Suprapubic skin (tissue), 3 donors: ENCODE measurements around the gene FKBP15.
"Not testable (repeated sequence)": the region's sequence is repeated elsewhere in the genome, so short reads cannot be mapped to it uniquely, and the experiment has no call there.

ENCODE experiments used
- CTCF ChIP-seq, 2 donors: fragments of 200-600 bp in 1 of 2; fragments of 450-650 bp in 1 of 2; sonication (generic) in 1 of 2; IDR thresholded peaks; one replicate each; pipeline ENCODE4 v1.5.1; 2016 to 2019; ENCODE audit warnings: antibody characterized with exemption in 2 of 2, mild to moderate bottlenecking in 1 of 2, moderate library complexity in 1 of 2
- EP300 ChIP-seq: sonication (generic); formaldehyde crosslinking; IDR thresholded peaks from one replicate; pipeline ENCODE4 v1.6.1; 2017; ENCODE audit warnings: antibody characterized with exemption
- POLR2A ChIP-seq, 2 donors: fragments of 450-650 bp; IDR thresholded peaks; one replicate each; pipeline ENCODE4 v1.6.1; 2017; ENCODE audit warnings: antibody characterized with exemption in 2 of 2, mild to moderate bottlenecking in 2 of 2, moderate library complexity in 2 of 2

DNA sequence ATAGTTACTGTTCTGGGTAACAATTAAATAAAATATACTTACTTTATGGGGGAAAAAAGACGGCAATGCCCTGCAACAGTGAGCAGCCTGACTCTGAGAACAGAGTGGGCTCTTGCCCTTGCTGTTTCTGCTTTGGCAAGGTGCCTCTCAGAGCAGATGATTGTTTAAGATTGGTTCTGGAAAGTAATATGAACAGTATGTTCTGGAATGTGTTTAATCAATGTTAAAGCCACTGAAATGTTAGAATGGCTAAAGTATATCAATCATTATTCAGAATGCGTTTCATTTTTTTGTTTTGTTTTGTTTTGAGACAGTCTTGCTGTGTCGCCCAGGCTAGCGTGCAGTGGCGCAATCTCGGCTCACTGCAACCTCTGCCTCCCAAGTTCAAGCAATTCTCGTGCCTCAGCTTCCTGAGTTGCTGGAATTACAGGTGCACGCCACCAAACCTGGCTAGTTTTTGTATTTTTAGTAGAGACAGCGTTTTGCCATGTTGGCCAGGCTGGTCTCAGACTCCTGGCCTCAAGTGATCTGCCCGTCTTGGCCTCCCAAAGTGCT, 14.7 kb upstream of the FKBP15 start:
- not testable (repeated sequence) for TF ChIP-seq CTCF (IDR thresholded peaks at IDR 0.05); POLR2A (IDR thresholded peaks at IDR 0.05); EP300
